HG03159 (cell line): ENCODE data around the gene RHBDD2.
"Not testable (repeated sequence)": the region's sequence is repeated elsewhere in the genome, so short reads cannot be mapped to it uniquely, and the experiment has no call there.

Experiments
- ATAC-seq: cut with Tn5 transposase; IDR thresholded peaks from one replicate; pipeline ENCODE4 v1.9.1; 2021; ENCODE audit warnings: mild to moderate bottlenecking, moderate library complexity; ENCODE audit not compliant: unreplicated experiment

The RHBDD2 gene

GRCh38 chr7:75866114-75866488 is 12.7 kb upstream of the RHBDD2 start:
- ATAC-seq: no peak

DNA sequence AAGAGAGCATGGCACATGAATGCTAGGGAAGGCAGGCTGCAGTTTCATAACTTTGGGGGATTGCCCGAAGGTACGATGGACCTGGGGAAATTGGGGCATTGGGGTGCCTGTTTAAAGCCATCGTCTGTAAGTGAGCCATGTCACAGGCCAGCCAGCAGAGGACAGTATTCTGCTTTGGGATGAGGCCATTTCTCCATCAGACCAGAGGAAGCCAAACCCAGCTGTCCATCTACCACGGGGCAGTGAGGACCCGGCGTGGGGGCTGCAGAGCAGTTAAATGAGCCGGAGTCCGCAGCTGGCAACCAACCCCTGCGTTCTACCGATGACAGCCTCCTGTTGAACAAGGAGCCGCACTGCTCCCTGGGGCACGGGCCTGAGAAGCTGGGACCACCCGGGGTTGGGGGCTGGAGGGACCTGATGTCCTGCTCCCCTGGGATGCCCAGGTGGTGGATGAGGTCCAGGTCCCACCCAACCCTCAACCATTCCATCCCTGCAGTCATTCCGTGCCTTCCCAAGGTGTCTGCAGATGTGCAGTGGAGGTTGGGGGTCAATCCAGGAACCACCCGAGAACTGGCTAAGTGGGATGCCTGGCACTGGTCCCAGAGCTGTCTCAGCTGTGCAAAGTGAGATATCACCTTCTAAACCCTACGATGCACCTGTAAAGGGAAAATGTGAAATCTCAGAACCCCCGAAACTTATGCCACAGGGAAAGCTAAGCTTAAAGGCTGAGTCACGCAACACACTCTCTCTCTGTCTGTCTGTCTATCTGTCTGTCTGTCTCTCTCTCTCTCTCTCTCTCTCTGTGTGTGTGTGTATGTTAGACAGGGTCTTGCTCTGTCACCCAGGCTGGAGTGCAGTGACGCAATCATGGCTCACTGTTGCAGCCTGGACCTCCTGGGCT is 12.1 kb upstream of the RHBDD2 start:
- no peak for ATAC-seq

DNA sequence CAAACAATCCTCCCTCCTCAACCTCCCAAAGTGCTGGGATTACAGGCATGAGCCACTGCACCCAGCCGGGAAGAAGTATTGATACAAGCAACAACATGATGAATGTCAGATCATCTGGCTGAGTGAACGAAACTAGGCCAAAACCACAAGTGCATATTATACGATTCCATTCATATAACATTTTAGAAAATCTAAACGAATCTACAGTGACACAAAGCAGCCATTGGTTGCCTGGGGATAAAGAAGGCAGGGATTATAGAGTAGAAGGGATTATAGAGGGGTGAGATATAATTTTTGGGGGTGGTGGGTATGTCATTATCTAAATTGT is 11.5 kb upstream of the RHBDD2 start:
- no peak for ATAC-seq

DNA sequence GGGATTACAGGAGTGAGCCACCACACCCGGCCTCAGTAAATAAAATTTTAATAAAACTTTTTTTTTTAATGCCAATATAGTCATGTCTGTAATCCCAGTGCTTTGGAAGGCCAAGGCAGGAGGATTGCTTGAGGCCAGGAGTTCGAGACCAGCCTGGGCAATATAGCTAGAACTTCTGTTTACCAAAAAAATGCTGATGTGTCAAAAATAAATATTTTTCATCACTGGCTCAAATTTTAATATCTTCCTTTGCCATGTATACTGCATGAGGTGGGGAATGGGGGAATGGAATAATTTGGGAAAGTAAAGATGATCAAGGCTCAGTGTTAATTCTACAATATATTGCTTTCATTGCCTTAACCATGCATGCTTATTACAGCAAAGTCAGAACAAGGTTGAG is 10.7 kb upstream of the RHBDD2 start:
- ATAC-seq: no peak

- ATAC-seq: no peak
These were observed 9.0 kb upstream of the RHBDD2 start for GRCh38 chr7:75869776-75870379.

- ATAC-seq: no peak
These were observed 8.2 kb upstream of the RHBDD2 start for GRCh38 chr7:75870557-75871161.

- ATAC-seq: no peak
These were observed 6.6 kb upstream of the RHBDD2 start for GRCh38 chr7:75872073-75872782.

DNA sequence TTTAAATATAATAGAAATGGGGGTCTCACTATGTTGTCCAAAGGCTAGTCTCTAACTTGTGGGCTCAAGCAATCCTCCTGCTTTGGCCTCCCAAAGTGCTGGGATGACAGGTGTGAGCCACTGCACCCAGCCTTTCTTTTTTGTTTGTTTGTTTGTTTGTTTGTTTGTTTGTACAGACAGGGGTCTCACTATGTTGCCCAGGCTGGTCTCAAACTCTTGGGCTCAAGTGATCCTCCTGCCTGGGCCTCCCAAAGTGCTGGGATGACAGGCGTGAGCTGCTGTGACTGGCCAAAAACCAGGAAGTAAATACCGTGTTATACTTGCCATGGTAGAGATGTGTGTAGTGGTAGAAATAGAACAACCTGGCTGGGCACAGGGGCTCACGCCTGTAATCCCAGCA is 4.7 kb upstream of the RHBDD2 start:
- not testable (repeated sequence) for ATAC-seq

- ATAC-seq: no peak
These were observed 3.4 kb upstream of the RHBDD2 start for GRCh38 chr7:75875113-75876080.

GRCh38 chr7:75876126-75876881 is 2.5 kb upstream of the RHBDD2 start:
- no peak for ATAC-seq

GRCh38 chr7:75878312-75878768 is 494 bp upstream of the RHBDD2 start:
- ATAC-seq: peak; percentile 32

DNA sequence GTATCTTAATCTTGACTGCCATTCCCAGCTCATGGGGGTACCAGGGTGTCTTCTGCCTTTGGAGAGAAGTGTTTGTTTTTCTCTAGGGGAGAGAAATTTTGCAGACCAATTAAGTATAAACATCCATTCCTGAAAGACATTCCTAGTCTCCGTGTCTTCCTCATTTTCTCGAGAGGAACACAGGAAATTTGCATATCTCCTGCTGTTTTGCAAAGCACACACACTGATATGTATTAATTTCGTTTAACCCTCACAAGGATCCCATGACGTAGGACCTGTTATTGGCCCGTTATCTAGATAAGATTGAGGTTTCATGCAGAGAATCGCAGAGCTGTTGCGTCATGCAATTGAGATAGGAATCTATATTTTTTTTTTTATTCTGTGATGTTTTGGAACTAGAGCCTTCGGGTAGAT is 944 bp downstream of the RHBDD2 start:
- ATAC-seq: no peak

DNA sequence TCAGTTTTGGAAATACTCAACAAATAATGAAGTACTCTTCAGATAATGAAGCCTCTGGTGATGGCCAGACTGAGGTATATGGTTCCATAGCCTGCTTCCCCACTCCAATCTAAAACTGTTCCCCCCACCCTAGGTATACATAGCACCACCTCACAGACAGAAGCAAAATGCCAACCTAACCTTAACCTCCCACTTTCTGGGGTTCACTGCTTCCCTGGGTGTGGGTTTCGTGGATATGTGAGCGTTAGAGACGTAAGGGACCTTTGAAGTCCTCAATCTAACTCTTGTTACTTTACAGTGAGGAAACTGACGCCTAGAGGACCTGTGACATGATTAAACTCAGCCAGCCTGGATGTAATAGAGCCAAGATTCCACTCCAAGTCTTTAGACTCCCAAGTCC is 1.4 kb downstream of the RHBDD2 start:
- ATAC-seq: no peak

DNA sequence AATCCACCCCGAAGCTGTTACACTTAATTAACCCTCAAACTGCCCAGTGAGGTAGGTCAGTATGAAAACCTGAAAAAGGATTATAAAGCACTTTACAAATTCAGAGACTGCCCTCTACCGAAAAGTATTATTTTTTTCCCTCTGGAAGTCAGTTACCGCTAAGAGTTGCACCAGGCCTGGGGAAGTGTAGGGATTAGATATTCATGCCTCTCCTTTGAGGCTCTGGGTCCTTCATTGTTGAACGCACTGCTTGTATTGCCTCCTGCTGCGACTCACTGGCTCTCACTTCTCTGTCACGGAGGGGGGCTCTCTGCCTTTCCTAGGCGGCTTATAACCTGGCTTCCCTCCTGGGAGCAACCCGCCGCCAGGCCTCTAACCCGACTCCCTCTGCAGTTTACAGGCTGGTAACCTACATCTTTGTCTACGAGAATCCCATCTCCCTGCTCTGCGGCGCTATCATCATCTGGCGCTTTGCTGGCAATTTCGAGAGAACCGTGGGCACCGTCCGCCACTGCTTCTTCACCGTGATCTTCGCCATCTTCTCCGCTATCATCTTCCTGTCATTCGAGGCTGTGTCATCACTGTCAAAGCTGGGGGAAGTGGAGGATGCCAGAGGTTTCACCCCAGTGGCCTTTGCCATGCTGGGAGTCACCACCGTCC is 2.7 kb downstream of the RHBDD2 start:
- ATAC-seq: no peak

DNA sequence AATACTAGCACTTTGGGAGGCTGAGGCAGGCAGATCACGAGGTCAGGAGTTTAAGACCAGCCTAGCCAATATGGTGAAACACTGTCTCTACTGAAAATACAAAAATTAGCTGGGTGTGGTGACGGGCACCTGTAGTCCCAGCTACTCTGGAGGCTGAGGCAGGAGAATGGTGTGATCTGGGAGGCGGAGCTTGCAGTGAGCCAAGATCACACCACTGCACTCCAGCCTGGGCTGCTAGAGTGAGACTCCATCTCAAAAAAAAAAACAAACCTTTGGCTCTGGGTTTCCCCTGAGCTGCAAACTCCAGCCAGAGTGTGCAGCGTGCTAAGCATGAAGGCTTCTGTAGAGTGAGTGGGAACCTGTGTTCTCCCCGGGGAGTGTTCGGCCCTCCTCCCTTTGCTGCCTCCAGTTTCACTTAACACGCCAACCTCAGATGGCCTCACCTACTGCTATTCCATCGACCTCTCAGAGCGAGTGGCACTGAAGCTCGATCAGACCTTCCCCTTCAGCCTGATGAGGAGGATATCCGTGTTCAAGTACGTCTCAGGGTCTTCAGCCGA is 4.5 kb downstream of the RHBDD2 start:
- not testable (repeated sequence) for ATAC-seq

GRCh38 chr7:75884476-75884875 is 5.6 kb downstream of the RHBDD2 start:
- no peak for ATAC-seq

GRCh38 chr7:75885036-75885435 is 6.2 kb downstream of the RHBDD2 start:
- no peak for ATAC-seq

- ATAC-seq: no peak
These were observed 9.0 kb downstream of the RHBDD2 start for GRCh38 chr7:75887669-75888369.
